NCI-H2171 treated with DMSO at 0.1 percent for 48 hours (cell line): Measurements from ENCODE around the gene KAZN.

ENCODE experiments used
- DNase-seq: peaks from one replicate; lab custom pipeline; 2025; lab: John Stamatoyannopoulos, UW

Gene KAZN

GRCh38 chr1:15096293-15096692 lies 497.8 kb downstream of the KAZN start:
- no peak for DNase-seq

GRCh38 chr1:15098176-15099125 lies 500.0 kb downstream of the KAZN start:
- no peak for DNase-seq

- no peak for DNase-seq
Observed at GRCh38 chr1:15099441-15100120, 501.1 kb downstream of the KAZN start.

- DNase-seq: peak; percentile 58
Observed at GRCh38 chr1:15100121-15100879, 501.8 kb downstream of the KAZN start.

- DNase-seq: no peak
Observed at GRCh38 chr1:15100880-15101760, 502.6 kb downstream of the KAZN start.

GRCh38 chr1:15101801-15102200 lies 503.3 kb downstream of the KAZN start:
- no peak for DNase-seq

GRCh38 chr1:15102646-15103045 lies 504.2 kb downstream of the KAZN start:
- no peak for DNase-seq

- no peak for DNase-seq
Observed at GRCh38 chr1:15103211-15103610, 504.7 kb downstream of the KAZN start.

- no peak for DNase-seq
Observed at GRCh38 chr1:15103906-15104305, 505.4 kb downstream of the KAZN start.

- DNase-seq: no peak
Observed at GRCh38 chr1:15104768-15105167, 506.3 kb downstream of the KAZN start.

GRCh38 chr1:15106608-15107007 lies 508.1 kb downstream of the KAZN start:
- peak; percentile 60 for DNase-seq

GRCh38 chr1:15107058-15107687 lies 508.7 kb downstream of the KAZN start:
- DNase-seq: peak; percentile 43

GRCh38 chr1:15107911-15108310 lies 509.4 kb downstream of the KAZN start:
- DNase-seq: no peak

GRCh38 chr1:15110128-15110866 lies 511.8 kb downstream of the KAZN start:
- DNase-seq: no peak

- no peak for DNase-seq
Observed at GRCh38 chr1:15110867-15111230, 512.4 kb downstream of the KAZN start.

- DNase-seq: peak; percentile 37
Observed at GRCh38 chr1:15113146-15113545, 514.7 kb downstream of the KAZN start.

GRCh38 chr1:15114884-15115283 lies 516.4 kb downstream of the KAZN start:
- DNase-seq: no peak

- DNase-seq: no peak
Observed at GRCh38 chr1:15115542-15116330, 517.3 kb downstream of the KAZN start.

- DNase-seq: no peak
Observed at GRCh38 chr1:15116966-15117365, 518.5 kb downstream of the KAZN start.
